Activated CD8-positive, alpha-beta memory T cell treated with anti-CD3 and anti-CD28 coated beads for 48 hours (primary cell): ENCODE results near the gene NRP2.

Experiments used
- DNase-seq, 3 experiments: peaks; one replicate each; pipeline ENCODE4 v3.0.0-alpha.2; 2020; ENCODE audit warnings: low read depth in 2 of 3, low spot score in 2 of 3

Gene NRP2

GRCh38 chr2:205706769-205707381 lies 24.6 kb downstream of the NRP2 start:
- no peak for DNase-seq

DNA sequence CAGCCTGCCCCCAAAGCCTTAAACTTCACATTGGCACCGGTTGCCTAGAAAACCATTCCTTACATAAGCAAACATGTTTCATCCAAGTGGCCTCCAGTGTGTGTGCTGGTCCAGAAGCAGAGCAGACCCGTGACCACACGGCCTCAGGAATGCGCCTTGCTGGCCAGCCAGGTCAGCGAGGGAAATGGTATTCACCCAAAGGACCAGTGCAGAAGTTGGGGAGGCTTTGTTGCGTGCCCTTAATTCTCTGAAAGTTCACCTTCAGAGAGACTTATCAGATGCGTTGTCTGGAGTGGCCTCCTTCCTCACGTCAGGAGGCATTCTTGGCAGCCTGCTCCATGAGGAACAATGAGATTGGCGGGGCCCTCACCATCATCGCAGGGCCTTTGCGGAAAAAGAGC lies 25.9 kb downstream of the NRP2 start:
- no peak for DNase-seq

GRCh38 chr2:205709319-205709718 lies 27.0 kb downstream of the NRP2 start:
- DNase-seq, result no peak

GRCh38 chr2:205712508-205712907 lies 30.2 kb downstream of the NRP2 start:
- no peak for DNase-seq

DNA sequence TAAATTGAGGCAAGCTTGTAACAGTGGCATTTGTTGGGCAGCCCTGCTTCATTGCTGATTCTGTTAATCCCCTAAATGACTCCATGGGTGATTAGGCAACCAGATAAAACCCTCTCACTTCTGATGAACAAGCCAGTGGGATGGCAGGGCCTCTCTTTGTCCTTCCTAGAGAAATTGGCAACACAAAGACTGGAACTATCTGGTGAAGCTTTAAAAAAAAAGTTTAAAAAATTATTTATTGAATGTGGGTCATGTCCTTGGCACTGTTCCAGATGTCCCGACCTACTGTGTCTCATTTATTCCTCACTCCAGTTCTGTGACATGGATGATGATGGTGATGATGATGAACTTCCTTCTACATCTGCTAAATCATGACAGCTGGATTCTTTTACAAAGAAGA lies 30.8 kb downstream of the NRP2 start:
- no peak for DNase-seq

DNA sequence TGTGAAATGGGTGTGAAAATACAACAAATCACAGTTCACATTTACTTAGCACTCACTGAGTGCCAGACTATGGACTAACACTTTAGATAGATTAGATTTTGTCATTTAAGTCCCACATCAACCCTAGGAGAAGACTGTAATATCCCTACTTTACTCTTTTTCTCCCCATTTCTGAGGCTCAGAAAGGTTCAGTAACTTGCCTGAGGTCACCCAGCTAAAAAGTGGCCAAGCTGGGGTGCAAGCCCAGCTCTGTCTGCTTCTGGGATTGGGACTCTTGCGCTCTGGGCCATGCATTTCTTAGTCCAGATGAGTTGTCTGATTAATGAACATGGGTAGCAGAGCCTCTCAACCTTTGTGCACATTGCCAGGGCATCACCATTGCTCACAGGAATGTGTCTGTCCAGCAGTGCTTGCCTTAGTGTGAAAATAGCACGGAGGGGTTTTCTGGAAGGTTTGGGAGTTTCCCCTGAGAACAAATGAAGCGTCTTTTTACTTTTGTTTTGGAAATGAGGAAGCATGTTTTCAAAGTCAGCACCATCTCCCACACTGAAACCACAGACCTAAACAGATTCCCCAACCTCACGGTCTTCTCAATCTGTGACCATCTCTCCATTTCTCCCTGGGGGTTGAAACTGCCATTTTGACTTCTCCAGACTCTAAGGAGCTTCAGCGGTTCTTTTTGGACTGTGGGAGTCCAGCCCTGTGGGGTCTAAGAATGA lies 31.9 kb downstream of the NRP2 start:
- no peak for DNase-seq

- DNase-seq, result no peak
These were observed 32.8 kb downstream of the NRP2 start for GRCh38 chr2:205714789-205715720.

DNA sequence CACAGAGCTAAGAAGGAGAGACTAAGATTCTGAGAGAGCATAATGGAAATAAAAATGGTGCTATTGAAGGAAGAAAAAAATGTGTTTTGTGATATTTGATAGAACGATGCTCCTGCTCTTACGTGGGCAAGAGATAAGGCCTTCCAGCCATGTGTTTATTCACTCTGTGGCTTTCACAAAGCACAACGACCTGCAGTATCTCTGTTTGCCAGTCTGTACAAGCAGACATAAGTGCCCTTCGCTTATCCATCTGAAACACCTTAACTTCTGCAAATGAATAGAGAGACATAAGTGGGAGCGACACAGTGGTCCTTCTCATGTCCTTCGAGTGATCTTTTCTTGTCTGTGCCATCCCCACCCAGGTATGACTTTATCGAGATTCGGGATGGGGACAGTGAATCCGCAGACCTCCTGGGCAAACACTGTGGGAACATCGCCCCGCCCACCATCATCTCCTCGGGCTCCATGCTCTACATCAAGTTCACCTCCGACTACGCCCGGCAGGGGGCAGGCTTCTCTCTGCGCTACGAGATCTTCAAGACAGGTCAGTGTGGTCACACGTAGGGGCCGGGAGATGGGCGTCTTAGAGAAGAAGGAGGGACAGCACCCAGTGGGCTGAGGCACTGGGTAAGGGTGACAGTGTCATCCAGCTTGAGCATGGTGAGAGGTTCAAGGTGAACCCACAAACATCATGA lies 33.7 kb downstream of the NRP2 start:
- no peak for DNase-seq

- DNase-seq, result no peak
These were observed 35.0 kb downstream of the NRP2 start for GRCh38 chr2:205717175-205717846.

DNA sequence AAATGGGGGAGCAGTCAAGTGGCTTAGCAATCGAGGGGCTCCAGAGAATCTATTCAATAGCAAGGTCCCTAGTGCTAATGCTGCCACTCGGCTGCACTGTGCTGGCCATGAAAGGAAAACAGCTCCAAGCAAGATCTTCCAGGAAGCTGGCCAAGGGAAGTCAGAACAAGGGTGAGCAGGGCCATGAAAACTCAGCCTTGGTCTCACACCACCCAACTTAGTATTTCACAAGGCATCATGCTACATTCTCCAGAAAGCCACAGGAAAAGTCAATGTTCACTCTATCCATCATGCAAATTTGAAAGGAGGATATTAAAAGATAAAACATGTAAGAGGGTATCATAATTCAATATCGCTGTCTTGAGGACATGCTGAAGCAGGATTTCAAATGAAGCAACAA lies 35.7 kb downstream of the NRP2 start:
- no peak for DNase-seq

GRCh38 chr2:205719847-205720246 lies 37.5 kb downstream of the NRP2 start:
- no peak for DNase-seq

- no peak for DNase-seq
These were observed 38.2 kb downstream of the NRP2 start for GRCh38 chr2:205720451-205720902.

DNA sequence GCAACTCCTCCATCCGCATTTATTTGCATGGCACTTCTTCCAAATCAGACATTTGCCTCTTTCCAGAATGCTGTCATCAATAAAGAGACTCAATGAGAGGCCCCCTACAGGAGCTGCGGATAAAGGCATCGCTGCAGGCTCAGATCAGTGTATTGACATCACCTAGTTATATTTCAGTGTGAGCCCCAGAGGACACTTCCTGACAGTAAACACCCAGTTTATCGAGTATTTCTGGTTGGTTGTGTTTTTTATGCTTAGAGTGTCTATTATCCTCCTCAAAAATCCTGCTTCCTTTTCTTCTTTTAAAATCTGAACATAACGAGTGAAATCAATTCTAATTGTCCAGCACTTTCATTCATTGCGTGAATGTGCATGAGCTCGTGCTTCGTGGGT lies 38.8 kb downstream of the NRP2 start:
- DNase-seq, result no peak

- no peak for DNase-seq
These were observed 40.1 kb downstream of the NRP2 start for GRCh38 chr2:205722283-205722918.

DNA sequence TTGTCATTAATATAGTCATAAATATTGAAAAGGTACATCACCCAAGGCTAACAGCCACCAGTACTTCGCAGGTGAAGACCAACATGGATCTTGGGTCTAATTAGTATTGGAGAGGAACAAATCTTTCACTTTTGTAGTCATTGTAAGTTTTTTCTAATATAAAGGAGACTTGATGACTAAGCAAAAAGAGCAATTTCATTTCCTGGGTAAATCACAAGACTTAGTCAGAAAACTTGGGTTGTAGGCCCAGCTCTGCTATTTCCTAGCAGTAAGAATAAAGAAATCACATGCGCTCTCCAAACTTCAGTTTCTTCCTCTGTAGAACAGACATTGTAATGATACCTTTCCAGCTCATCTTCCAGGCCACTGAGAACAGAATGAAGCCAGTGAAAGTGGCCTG lies 40.9 kb downstream of the NRP2 start:
- DNase-seq, result no peak

DNA sequence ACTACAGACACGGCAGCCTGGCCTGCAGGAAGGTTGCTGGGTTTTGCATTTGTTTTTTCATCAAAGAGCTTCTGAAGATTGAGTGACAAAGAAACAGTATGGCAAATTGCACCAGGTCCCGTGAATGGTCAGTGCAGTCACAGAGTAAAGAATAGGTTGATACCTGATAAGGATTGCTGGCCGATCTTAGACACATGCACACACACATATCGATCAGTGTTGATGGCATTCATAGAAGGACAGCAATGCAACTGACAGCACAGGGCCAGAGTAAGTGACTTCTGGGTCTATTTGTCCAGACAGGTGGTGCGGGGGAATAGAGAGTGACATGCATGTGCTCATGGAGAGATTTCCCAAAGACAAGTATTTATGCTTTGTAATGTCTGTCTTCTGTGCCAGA lies 42.8 kb downstream of the NRP2 start:
- no peak for DNase-seq

DNA sequence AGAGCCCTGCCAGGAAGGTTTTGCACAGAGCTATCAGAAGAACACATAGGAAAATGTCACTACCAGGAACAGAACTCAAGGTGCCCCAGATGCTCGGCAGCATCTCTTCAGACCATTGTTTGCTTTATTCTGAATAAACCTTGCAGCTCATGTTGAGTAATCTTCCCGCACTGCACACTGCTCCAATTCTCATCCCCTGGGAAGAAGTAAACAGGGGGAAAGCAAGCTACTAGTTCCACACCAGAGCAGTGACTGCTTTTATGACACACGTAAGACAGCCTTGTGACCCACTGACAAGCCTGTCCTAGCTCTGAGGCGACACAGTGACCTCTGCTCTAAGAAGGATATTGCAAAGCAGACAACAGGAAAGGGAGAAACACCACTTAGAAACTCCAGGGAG lies 44.2 kb downstream of the NRP2 start:
- no peak for DNase-seq

DNA sequence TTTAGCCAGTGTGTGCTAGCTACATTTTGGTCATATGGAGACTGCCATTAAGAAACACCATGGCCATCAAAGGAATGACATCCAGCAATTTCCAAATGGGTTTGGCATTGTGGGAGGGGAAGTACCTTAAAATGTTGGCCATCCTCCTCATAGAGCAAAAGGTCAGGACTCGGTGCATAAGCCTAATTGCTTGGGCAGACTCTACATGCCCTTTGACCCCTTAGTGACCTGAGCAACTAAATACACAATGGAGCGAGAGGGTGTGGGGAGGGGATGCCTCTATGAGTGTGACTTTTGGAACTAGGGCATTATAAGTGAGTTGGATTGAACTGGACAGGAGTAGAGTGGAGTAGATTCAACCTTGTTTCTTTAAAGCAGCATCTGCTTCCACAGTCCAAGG lies 44.9 kb downstream of the NRP2 start:
- no peak for DNase-seq

DNA sequence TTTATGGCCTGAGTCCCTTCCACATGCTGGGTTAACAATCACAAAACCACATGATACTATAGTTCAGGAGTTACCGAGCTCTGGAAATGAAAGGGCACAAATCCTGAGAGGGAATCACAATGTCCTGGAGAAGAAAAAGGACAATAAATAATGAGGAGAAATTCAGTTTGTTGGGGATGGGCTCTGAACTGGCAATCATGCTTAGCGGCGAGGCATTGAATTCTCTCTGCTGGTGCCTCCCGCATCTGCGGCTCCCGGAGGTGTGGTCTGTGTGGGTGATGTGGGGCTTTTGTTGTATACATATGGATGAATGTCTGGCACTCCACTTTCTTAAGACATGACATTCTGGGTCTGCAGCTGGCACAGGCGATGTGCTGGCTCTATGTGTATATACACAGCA lies 46.1 kb downstream of the NRP2 start:
- DNase-seq, result no peak

- no peak for DNase-seq
These were observed 47.9 kb downstream of the NRP2 start for GRCh38 chr2:205730191-205730590.
